Neural cell (in vitro differentiated cells): Measurements from ENCODE around the gene NPC1. TPM values are rescaled to one million over a fixed set of nuclear protein-coding genes. Genes with fewer than 3 reads are reported as not detected.

ENCODE experiments used
- H2AFZ ChIP-seq: fragments of 200-600, 300-800 bp; sonication (generic), shearing (Covaris generic); 2 replicates; pipeline ENCODE4 v1.6.0; 2014; ENCODE audit warnings: low read depth, mild to moderate bottlenecking, antibody characterized with exemption, low read length, moderate library complexity
- H3F3A ChIP-seq: fragments of 200-600 bp; shearing (Covaris generic); 2 replicates; pipeline ENCODE4 v1.6.1; 2016; ENCODE audit warnings: mild to moderate bottlenecking, moderate library complexity, mixed read lengths, antibody characterized with exemption, low read length; ENCODE audit not compliant: insufficient read depth, poor library complexity, severe bottlenecking
- H3K27ac ChIP-seq: fragments of 200-600, 300-800 bp; sonication (generic), shearing (Covaris generic); 2 replicates; pipeline ENCODE4 v1.5.1; 2014; ENCODE audit warnings: mild to moderate bottlenecking, low read length, moderate library complexity
- H3K27me3 ChIP-seq: fragments of 300-800, 200-600 bp; sonication (generic), shearing (Covaris generic); 2 replicates; pipeline ENCODE4 v1.6.0; 2014; ENCODE audit warnings: mild to moderate bottlenecking, low read depth, low read length, moderate library complexity; ENCODE audit not compliant: insufficient read depth
- H3K36me3 ChIP-seq: fragments of 300-800, 200-600 bp; sonication (generic), shearing (Covaris generic); 2 replicates; pipeline ENCODE4 v1.5.1; 2014; ENCODE audit warnings: mild to moderate bottlenecking, antibody characterized with exemption, low read length, moderate library complexity; ENCODE audit not compliant: insufficient read depth
- H3K4me2 ChIP-seq: fragments of 300-800, 200-600 bp; sonication (generic), shearing (Covaris generic); 2 replicates; pipeline ENCODE4 v1.6.0; 2014; ENCODE audit warnings: mild to moderate bottlenecking, low read length
- H3K4me3 ChIP-seq: fragments of 300-800, 200-600 bp; sonication (generic), shearing (Covaris generic); 2 replicates; pipeline ENCODE4 v1.5.1; 2014; ENCODE audit warnings: mild to moderate bottlenecking, low read length, moderate library complexity
- H3K79me2 ChIP-seq: fragments of 200-600 bp; shearing (Covaris generic); replicated peaks from 2 replicates; pipeline ENCODE4 v1.6.0; 2014; ENCODE audit warnings: mild to moderate bottlenecking, low read length, moderate library complexity; ENCODE audit not compliant: insufficient read depth
- H3K9ac ChIP-seq: fragments of 300-800, 200-600 bp; sonication (generic), shearing (Covaris generic); 2 replicates; pipeline ENCODE4 v1.6.1; 2016; ENCODE audit warnings: mild to moderate bottlenecking, low read length, mixed read lengths
- H3K9me2 ChIP-seq: fragments of 200-600 bp; shearing (Covaris generic); 2 replicates; pipeline ENCODE4 v1.6.1; 2016; ENCODE audit warnings: mild to moderate bottlenecking, low read length, mixed read lengths; ENCODE audit not compliant: insufficient read depth
- H3K9me3 ChIP-seq: fragments of 200-600, 300-800 bp; sonication (generic), shearing (Covaris generic); 2 replicates; pipeline ENCODE4 v1.6.1; 2016; ENCODE audit warnings: mild to moderate bottlenecking, mixed run types, low read length, moderate library complexity, mixed read lengths
- H4K20me1 ChIP-seq: fragments of 200-600 bp; shearing (Covaris generic); 2 replicates; pipeline ENCODE4 v1.6.1; 2016; ENCODE audit warnings: mild to moderate bottlenecking, mixed run types; ENCODE audit not compliant: insufficient read depth
- CTCF ChIP-seq: fragments of 450-650 bp; IDR thresholded peaks from 2 replicates; pipeline ENCODE4 v1.5.1; 2014; ENCODE audit warnings: antibody characterized with exemption, mild to moderate bottlenecking, moderate library complexity; ENCODE audit not compliant: poor library complexity, severe bottlenecking
- EP300 ChIP-seq: fragments of 450-650 bp; conservative IDR thresholded peaks from 2 replicates; pipeline ENCODE4 v1.6.1; 2014; ENCODE audit warnings: antibody characterized with exemption, mild to moderate bottlenecking, moderate library complexity; ENCODE audit not compliant: poor library complexity, severe bottlenecking
- EZH2 ChIP-seq: fragments of 200-600, 300-800 bp; shearing (Covaris generic), sonication (generic); IDR thresholded peaks from 2 replicates; pipeline ENCODE4 v1.6.1; 2014; ENCODE audit warnings: antibody characterized with exemption, low read length, borderline replicate concordance, mild to moderate bottlenecking; ENCODE audit not compliant: insufficient read depth, poor library complexity, severe bottlenecking
- MXI1 ChIP-seq: fragments of 450-650 bp; conservative IDR thresholded peaks from 2 replicates; pipeline ENCODE4 v1.6.1; 2014; ENCODE audit warnings: antibody characterized with exemption, mild to moderate bottlenecking; ENCODE audit not compliant: poor library complexity, severe bottlenecking
- POLR2AphosphoS5 ChIP-seq: IDR thresholded peaks from 2 replicates; pipeline ENCODE4 v1.6.1; 2012
- RAD21 ChIP-seq: fragments of 450-650 bp; conservative IDR thresholded peaks from 2 replicates; pipeline ENCODE4 v1.6.1; 2014; ENCODE audit warnings: antibody characterized with exemption, mild to moderate bottlenecking, moderate library complexity
- REST ChIP-seq: IDR thresholded peaks from 2 replicates; pipeline ENCODE4 v1.6.1; 2012; ENCODE audit warnings: borderline replicate concordance
- SMC3 ChIP-seq: fragments of 450-650 bp; conservative IDR thresholded peaks from 2 replicates; pipeline ENCODE4 v1.6.1; 2014; ENCODE audit warnings: antibody characterized with exemption, mild to moderate bottlenecking, moderate library complexity; ENCODE audit not compliant: poor library complexity
- TAF1 ChIP-seq: IDR thresholded peaks from 2 replicates; pipeline ENCODE4 v1.6.1; 2012; ENCODE audit warnings: low read depth
- polyA plus RNA-seq: library from polyadenylated mRNA; depleted of rRNA; stranded (reverse); fragments of >200 nt; gene quantifications from 2 replicates; pipeline ENCODE4 v1.2.3, GENCODE V29; 2014

The NPC1 gene
- polyA plus RNA-seq, 1 donor from 2014 or later = 20.9 TPM

- H3K4me2 ChIP-seq = no peak overlapping the region
- H2AFZ ChIP-seq = no peak overlapping the region
- H3K9me3 ChIP-seq = no peaks in the 10 kb centered on the region
- no peaks in the 10 kb centered on the region for H3K9me2 ChIP-seq
- H3F3A ChIP-seq = no peaks in the 10 kb centered on the region
- H3K36me3 ChIP-seq = peaks cover 11% of the 10 kb centered on the region
- H3K4me3 ChIP-seq = no peak overlapping the region
- no peaks in the 10 kb centered on the region for H3K79me2 ChIP-seq
- H3K27me3 ChIP-seq = no peaks in the 10 kb centered on the region
- no peak overlapping the region for H3K27ac ChIP-seq
- no peaks in the 10 kb centered on the region for H4K20me1 ChIP-seq
- H3K9ac ChIP-seq = no peak overlapping the region
- TF ChIP-seq TAF1 = no peak
- TF ChIP-seq EZH2 = no peak
- TF ChIP-seq RAD21 = no peak
- no peak for TF ChIP-seq REST
- TF ChIP-seq MXI1 = no peak
- TF ChIP-seq POLR2AphosphoS5 = no peak
- no peak for TF ChIP-seq SMC3
- TF ChIP-seq EP300 = no peak
- no peak for TF ChIP-seq CTCF
These were observed 57.5 kb downstream of the NPC1 start for GRCh38 chr18:23528580-23529472.

DNA sequence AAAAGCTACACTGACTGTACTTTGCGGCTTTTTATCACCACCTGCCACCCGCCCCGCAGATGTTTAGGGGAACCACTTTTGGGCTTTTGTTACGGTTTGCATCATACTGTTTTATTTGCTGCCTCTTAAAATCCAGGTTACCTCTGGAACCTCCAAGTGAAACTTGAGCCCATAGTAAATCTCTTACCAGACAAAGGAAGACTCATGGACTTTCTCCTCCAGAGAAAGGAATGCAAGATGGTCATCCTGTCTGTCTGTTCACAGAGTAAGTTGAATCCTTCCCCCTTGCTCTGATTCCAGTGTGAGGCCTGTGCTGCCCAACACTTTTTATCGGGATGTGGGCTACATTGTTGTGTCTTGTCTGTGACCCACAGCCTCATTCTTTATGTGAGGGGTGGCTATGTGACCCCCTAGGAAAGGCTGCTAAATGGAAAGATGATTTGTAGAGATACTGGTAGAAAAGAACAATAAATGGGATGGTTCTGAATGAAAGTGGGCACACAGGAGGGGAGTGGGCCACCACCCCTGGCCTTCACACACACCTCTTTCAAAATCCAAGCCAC is 59.7 kb downstream of the NPC1 start:
- Histone ChIP-seq H3K4me2 (no peak overlapping the region), H3K36me3 (peaks cover 11% of the 10 kb centered on the region)

More for the DNA sequence above, 59.7 kb downstream of the NPC1 start:
- no peaks in the 10 kb centered on the region for H3K9me3 ChIP-seq
- TF ChIP-seq RAD21 (no peak), MXI1 (no peak), POLR2AphosphoS5 (no peak), TAF1 (no peak), EZH2 (no peak), CTCF (no peak), REST (no peak), EP300 (no peak), SMC3 (no peak)
- no peak overlapping the region for H2AFZ ChIP-seq
- H3K27ac ChIP-seq = no peak overlapping the region
- no peaks in the 10 kb centered on the region for H3K79me2 ChIP-seq
- no peak overlapping the region for H3K4me3 ChIP-seq
- H3K9me2 ChIP-seq = no peaks in the 10 kb centered on the region
- H3K27me3 ChIP-seq = no peaks in the 10 kb centered on the region
- H4K20me1 ChIP-seq = no peaks in the 10 kb centered on the region
- H3F3A ChIP-seq = no peaks in the 10 kb centered on the region
- H3K9ac ChIP-seq = no peak overlapping the region
